ENCODE data around the gene SDK2.

Gene SDK2

GRCh38 chr17:73420897-73421296 lies 223.3 kb downstream of the SDK2 start:
- peak; percentile 36 for DNase-seq (ENCODE audit: low spot score)

DNA sequence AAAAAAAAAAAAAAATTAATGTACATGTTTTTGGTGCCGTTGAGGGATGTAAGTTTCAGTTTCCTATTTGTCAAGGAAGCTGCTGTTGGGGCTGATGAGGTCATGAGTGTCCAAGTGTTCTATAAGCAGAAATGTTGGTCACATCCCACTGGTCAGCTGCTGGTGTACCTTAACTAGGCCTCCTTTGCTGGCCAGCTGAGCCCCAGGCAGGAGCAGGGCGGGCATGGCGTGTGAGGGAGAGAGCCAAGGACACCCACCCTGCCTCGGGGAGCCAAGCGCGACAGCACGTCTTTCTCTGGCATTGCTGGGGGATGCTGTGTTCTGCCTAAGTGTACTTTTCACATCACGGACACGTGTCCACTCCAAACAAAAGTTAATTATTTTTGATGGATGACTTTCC lies 224.4 kb downstream of the SDK2 start:
- DNase-seq (ENCODE audit: low spot score): no peak

DNA sequence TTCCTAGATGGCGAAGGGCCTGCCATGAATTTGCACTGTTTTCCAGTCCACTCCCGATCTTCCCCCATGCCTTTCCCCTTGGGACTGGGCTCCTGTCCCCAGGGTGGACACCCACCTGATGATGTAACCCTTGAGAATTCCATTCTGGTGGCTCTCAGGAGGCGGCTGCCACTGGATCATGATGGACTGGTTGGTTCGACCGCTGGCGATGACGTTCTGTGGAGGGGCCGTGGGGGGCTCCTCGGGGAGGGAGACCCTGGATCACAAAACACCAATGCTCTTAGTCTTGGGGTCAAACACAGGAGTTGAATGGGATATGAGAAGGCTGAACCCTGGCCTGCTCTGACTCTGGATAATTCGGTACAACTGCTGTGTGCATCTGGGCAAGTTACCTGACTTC lies 225.2 kb downstream of the SDK2 start:
- no peak for DNase-seq (ENCODE audit: low spot score)

- DNase-seq (ENCODE audit: low spot score): no peak
Observed at GRCh38 chr17:73415782-73416181, 228.5 kb downstream of the SDK2 start.

DNA sequence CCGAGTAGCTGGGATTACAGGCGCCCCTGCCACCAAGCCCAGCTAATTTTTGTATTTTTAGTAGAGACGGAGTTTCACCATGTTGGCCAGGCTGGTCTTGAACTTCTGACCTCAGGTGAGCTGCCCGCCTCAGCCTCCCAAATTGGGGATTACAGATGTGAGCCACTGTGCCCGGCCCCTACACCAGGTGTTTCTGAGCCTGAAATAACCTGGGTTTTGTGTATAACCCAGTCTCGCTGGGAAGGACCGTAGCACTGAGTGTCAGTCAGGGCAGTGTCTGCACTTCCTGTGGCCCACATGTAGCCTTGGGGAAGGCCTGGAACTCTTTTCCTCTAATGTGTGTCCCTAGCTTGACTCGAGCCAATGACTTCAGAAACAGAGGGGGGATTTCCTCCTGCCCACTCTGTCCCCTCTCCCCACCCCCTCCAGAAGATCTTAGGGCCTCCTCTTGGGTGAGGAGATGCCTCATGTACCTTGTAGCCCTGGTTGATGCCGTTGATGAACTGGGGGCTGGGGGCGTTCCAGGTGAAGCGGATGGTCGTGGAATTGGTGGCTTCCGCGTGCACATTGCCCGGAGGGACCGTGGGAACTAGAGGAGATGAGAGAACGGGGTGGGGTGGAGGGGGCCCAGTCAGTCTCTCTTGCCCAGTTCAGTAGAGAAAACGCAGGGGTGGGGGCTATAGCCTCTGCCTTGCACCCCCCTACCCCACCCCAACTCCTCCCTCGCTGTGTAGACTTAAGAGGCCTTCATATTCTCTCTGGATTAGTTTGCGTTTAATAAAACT lies 229.9 kb downstream of the SDK2 start:
- DNase-seq (ENCODE audit: low spot score): no peak

DNA sequence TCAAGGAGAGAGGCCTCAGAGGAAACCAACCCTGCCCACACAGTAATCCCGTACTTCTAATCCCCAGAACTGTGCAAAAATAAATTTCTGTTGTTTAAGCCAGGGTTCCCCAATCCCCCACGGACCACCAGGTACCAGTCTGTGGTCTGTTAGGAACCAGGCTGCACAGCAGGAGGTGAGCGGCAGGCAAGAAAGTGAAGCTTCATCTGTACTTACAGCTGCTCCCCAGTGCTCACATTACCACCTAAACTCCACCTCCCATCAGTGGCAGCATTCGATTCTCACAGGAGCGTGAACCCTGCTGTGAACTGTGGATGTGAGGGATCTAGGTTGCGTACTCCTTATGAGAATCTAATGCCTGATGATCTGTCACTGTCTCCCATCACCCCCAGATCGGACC lies 231.3 kb downstream of the SDK2 start:
- no peak for DNase-seq (ENCODE audit: low spot score)

DNA sequence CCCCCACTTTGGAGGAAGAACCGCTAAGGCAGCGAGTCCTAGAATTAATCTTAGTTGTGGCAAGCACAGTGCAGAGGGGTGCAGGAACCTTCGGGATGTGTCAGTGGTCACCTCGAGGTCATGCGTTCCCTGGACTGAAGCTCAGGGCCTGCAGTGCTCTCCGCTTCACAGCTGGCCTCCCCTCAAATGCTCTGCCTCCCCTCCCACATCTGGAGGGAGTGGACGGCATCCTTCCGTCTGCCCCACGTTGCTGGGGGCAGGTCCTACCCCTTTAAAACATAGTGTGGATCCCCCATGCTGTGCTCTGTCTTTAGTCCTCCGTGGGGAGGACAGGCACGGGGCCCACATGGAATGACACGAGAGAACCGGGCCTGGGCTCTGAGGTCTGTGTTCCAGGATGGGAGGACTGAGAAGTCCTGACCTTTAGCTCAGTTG lies 232.9 kb downstream of the SDK2 start:
- no peak for DNase-seq (ENCODE audit: low spot score)

GRCh38 chr17:73410586-73411312 lies 233.5 kb downstream of the SDK2 start:
- no peak for DNase-seq (ENCODE audit: low spot score)

DNA sequence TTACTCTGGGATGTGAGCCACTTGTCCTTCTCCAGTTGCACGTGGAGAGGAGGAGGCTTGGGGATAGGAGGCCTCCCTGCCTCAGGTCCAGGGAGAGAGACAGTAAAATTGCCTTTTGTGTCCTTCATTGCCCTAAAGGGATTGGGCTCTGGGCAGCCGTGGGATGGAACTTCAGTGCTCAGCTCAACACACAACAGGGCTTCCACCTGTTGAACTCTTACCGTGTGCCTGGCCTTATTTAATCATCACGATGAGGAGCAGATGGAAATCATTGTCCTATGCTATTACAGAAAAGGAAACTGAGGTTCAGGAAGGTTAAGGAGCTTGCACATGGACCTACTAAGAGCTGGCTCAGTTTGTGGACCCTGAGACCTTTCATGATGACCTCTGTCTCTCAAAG lies 240.0 kb downstream of the SDK2 start:
- no peak for DNase-seq (ENCODE audit: low spot score)

GRCh38 chr17:73402466-73402865 lies 241.8 kb downstream of the SDK2 start:
- no peak for DNase-seq (ENCODE audit: low spot score)

DNA sequence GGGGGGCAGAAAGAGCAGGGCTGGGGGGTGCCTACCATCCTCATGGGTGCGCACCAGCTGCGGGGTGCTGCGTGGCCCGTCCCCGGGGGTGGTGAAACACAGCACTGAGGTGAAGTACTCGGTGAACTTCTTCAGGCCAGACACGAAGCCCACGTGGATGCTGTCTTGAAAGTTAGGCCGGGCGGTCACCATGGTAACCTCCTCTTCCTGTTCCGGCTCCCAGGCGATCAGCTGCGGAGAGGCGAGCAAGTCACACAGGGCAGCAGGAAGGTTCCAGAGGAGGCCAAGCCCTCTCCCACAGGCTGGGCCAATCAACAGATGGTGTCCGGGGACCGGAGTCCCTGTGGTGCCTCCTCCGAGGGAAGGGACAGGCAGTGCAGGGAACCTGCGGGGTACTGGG lies 242.3 kb downstream of the SDK2 start:
- peak; percentile 59 for DNase-seq (ENCODE audit: low spot score)

DNA sequence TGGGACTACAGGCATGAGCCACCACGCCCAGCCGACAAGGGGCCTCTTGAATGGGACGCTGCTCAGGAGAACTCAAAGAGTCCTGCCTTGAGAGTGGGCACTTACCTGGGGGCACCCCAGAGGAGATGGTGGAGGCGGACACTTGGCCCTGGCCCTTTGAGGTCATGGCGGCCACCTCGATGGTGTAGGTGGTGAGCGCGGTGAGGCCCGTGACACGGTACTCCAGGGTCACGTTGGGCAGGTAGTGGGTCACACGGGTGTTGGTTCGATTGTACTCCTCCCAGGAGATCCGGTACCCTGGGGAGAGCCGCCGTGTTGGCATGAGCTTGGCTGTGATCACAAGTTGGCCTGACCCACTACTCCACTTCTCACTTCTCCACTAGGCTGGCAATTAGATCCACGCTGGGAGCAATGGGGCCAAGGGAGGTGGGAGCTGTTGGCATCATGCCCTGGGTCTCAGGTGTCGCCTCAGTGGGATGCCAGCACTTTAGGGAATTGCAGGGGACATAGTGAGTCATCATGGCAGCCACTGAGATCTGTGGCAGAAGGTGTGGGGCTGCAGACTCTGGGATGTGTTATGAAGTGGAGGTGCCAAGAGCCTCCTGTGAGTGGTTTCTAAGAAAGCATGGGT lies 243.2 kb downstream of the SDK2 start:
- no peak for DNase-seq (ENCODE audit: low spot score)

DNA sequence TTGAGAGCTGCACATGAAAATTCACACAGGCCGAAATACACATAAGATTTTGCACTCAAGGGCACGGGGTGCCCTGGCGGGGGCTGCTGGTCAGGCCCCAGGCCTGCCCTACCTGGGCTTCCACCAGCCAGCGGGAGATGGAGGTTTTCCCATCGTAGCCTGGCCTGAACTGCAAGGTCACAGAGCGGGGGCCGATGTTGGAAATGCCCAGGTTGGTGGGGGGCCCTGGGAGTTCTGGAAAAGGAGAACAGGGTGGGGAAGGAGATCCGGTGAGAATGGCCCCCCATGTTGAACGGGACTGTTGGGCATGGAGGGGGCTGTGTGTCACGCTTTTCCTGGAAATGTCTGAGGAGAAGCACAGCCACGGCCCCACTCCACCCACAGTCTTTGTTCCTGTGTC lies 245.2 kb downstream of the SDK2 start:
- DNase-seq (ENCODE audit: low spot score): no peak

GRCh38 chr17:73397856-73398540 lies 246.2 kb downstream of the SDK2 start:
- DNase-seq (ENCODE audit: low spot score): no peak

- no peak for DNase-seq (ENCODE audit: low spot score)
Observed at GRCh38 chr17:73397278-73397826, 246.9 kb downstream of the SDK2 start.

DNA sequence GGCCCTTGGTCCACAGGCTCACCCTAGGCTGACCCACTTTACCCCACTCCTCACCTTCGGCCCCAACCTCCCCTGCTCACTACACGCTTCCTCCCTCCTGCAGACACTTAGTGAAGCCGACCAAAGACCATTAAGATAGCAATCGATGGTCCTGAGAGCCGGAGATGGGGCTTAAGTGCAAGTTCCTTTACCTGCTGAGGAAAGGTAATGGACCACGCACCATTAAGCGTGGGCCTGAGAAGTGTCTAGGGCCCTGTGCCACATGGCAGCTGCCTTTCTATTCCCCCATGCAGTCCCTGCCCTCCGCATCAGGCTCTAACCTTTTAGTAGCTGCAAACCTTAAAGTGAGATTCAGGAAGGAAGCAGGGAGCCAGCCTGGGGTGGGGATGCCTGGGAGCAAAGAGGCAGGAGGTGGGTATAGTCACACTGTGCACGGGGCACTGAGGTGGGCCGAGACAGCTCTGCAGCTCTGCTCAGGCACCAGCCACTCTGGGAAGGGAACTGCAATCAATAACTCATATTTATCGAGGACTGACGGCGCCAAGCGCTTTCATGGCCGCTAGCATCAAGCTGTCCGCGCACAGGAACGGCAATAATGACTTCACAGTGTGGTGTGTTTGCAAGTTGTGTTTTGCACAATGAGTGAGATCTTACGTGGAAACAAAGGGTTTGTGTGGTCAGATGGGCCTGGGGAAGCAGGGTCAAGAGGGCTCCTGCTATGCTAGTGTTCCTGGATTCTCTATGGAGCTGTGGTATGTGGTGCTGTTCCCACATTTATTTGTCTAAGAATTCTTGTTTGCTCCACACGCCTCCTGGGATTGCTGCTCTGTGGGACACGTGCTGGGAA lies 247.6 kb downstream of the SDK2 start:
- peak; percentile 68 for DNase-seq (ENCODE audit: low spot score)

GRCh38 chr17:73394512-73395450 lies 249.5 kb downstream of the SDK2 start:
- no peak for DNase-seq (ENCODE audit: low spot score)

DNA sequence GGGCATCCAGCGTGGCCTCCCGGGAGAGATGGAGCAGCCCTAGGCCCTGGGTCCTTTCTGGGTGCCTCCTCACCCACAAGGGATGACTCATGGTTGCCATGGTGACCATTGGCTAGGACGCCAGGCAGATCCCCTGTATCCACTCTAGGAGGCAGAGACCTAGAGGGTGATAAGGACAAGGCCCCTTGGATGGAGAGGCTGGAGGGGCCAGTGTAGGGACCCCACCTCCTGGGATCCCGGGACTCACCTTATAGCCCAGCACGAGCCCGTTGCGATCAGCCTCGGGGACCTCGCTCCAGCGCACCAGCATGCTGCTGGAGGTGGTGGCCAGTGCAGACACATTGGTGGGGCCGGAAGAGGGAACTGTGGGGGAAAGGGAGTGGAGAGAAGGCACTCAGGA lies 250.3 kb downstream of the SDK2 start:
- no peak for DNase-seq (ENCODE audit: low spot score)

GRCh38 chr17:73393381-73393780 lies 250.9 kb downstream of the SDK2 start:
- no peak for DNase-seq (ENCODE audit: low spot score)

All from hepatic stellate cell (primary cell).